H1 (cell line): Measurements from ENCODE around the gene MAPK11. TPM values are rescaled to one million over a fixed set of nuclear protein-coding genes. Genes with fewer than 3 reads are reported as not detected.

Experiments used
- EP300 ChIP-seq, 2 experiments: IDR thresholded peaks; 1 replicate in 1 of 2; 2 replicates in 1 of 2; pipeline ENCODE4 v1.6.1; 2011 to 2012; ENCODE audit warnings: low read depth in 2 of 2, low read length in 2 of 2, mild to moderate bottlenecking in 2 of 2, borderline replicate concordance in 1 of 2, inconsistent platforms in 1 of 2, moderate library complexity in 1 of 2
- PHF8 ChIP-seq: fragments of 200-600 bp; sonication (generic); conservative IDR thresholded peaks from 2 replicates; pipeline ENCODE4 v1.7.1; 2012; ENCODE audit warnings: low read depth, mild to moderate bottlenecking, inconsistent platforms, low read length, moderate library complexity
- polyA plus RNA-seq, 7 experiments: library from polyadenylated mRNA; depleted of rRNA in 3 of 7; stranded (reverse) in 5 of 7; unstranded in 2 of 7; fragments of >200 nt in 5 of 7; fragments of 200-250 nt in 2 of 7; gene quantifications; 1 replicate in 5 of 7; 2 replicates in 1 of 7; 4 replicates in 1 of 7; pipeline versions ENCODE4 v1.2.1 to v1.2.3, GENCODE V29; 2011 to 2013; ENCODE audit warnings: missing spikeins in 2 of 7, mixed read lengths in 2 of 7
- total RNA-seq: library from RNA; stranded (reverse); fragmentation: NEBNext Ultra II Directional; extraction: Animal tissue kit (Norgen Biotek cat#: 25700); gene quantifications from 2 replicates; pipeline ENCODE4 v1.2.1, GENCODE V29; 2021

MAPK11 gene
- total and polyA plus RNA-seq, 2 of the 8 experiments (the other 6 are each of a cell fraction or from before 2014, with no cell fraction given), result 0.70 to 1.5 TPM

- TF ChIP-seq PHF8 (no peak), EP300 (IDR thresholded peaks at IDR 0.05; ENCODE audit: borderline replicate concordance in 1 of 2, low read depth in 2 of 2, low read length in 2 of 2) (no peak)
Measured at GRCh38 chr22:50308597-50308935, 38.4 kb upstream of the MAPK11 start (continued).
